ENCODE data around the gene PARD3. TPM values are rescaled to one million over a fixed set of nuclear protein-coding genes. Genes with fewer than 3 reads are reported as not detected.
A peak's percentile ranks its signal among the peaks of the same experiment; 100 is the strongest.

Gene PARD3
- total RNA-seq, 1 donor: 42.1 TPM

GRCh38 chr10:34629084-34629483 lies 186.0 kb downstream of the PARD3 start:
- TF ChIP-seq CTCF (IDR thresholded peaks at IDR 0.05; ENCODE audit: insufficient read depth, low read length): no peak
- no peak for DNase-seq (ENCODE audit: low read depth)
- no peak overlapping the region for H3K4me3 ChIP-seq (ENCODE audit: low read depth, low read length)

- peak; percentile 68 for DNase-seq (ENCODE audit: low read depth)
- no peak for TF ChIP-seq CTCF (IDR thresholded peaks at IDR 0.05; ENCODE audit: insufficient read depth, low read length)
- no peak overlapping the region for H3K4me3 ChIP-seq (ENCODE audit: low read depth, low read length)
Observed at GRCh38 chr10:34628174-34628796, 186.8 kb downstream of the PARD3 start.

- no peak for DNase-seq (ENCODE audit: low read depth)
- TF ChIP-seq CTCF (IDR thresholded peaks at IDR 0.05; ENCODE audit: insufficient read depth, low read length): no peak
Observed at GRCh38 chr10:34627741-34628140, 187.4 kb downstream of the PARD3 start.

DNA sequence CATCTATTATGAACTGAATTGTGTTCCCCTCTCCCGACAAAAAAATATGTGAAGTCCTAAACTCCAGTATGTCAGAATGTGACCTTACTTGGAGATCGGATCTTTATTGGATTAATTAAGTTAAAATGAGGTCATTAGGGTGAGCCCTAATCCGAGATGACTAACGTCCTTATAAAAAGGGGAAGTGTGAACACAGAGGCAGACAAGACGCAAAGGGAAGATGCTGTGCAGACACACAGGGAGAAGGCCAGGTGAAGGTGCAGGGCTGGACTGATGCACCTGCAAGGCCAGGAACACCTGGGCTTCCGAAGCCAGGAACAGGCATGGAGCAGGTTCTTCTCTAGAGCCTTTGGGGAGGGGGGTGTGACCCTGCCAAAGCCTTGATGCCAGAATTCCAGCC lies 187.8 kb downstream of the PARD3 start:
- H3K4me3 ChIP-seq (ENCODE audit: low read depth, low read length): no peak overlapping the region
- no peak for DNase-seq (ENCODE audit: low read depth)
- TF ChIP-seq CTCF (IDR thresholded peaks at IDR 0.05; ENCODE audit: insufficient read depth, low read length): no peak

More at GRCh38 chr10:34627741-34628140, 187.4 kb downstream of the PARD3 start:
- no peak overlapping the region for H3K4me3 ChIP-seq (ENCODE audit: low read depth, low read length)

DNA sequence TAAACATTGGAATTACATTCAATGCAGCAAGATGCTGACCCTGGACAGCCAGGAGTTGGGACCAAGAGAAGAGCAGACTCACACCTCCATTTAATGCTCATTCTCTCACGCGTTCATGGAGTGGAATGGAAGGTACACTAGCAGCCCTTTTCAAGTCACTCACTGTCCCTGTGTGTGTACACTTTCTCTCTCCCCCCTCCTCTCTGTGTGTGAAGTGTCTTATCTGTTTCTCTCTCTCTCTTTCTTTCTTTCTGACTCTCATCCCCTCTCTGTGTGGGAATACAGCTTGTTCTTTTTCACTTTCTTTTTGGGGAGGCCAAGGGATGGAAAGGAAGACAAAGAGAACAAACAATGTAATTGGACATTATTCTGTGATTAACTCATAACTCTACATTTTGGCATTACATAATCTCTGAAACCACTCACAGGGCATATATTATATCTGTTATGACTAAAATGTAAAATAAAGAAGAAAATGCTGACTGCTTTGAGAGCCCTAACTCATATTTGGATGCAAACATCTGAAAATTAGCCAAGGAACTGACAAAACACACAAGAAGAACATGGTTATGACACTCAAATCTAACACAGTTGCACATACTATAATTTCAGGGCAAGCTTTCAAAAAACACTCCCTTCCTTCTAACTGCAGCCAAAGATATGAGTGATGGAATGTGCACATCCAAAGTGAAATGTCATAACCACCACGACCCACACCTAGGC lies 188.8 kb downstream of the PARD3 start:
- no peak overlapping the region for H3K4me3 ChIP-seq (ENCODE audit: low read depth, low read length)
- TF ChIP-seq CTCF (IDR thresholded peaks at IDR 0.05; ENCODE audit: insufficient read depth, low read length): no peak
- DNase-seq (ENCODE audit: low read depth): peak; percentile 47

DNA sequence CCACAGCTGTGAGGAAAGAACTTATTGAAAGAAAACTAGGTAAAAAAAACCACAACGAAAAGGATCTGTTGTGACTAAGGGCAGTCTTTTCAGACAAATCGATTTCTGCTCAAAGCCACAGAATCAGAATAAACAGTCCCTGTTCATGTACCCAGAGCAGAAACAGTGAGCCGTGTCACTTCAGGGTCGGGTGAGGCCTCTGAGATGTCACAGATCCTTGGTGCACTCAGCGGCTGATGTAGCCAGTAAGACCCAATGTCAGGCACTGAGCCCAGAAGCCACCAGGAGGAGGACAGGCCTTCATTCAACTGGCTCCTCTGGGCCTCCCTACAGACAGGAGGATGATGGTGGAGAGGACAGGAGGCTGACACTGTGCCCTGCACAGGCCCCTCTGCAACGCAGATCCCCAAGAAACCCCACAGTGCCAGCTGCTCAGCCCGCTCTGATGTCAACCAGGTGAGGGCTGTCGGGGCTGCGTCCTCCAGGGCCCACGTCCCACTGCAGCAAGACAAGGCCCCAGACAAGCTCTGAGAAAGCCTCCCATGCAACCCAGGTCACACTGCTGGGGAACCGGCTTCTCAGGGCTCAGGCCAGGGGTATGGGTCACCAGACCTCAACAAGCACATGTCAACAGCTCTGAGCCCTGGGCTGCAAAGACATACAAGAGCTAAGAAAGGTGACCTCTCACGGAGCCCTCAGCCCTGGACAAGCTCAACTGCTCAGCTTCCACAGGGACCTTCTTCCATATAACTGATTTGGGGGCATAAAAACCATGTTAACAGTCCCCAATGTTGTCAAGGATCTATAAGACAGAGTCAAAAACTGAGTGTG lies 190.6 kb downstream of the PARD3 start:
- TF ChIP-seq CTCF (IDR thresholded peaks at IDR 0.05; ENCODE audit: insufficient read depth, low read length): no peak
- no peak for DNase-seq (ENCODE audit: low read depth)

More for the DNA sequence above, 190.6 kb downstream of the PARD3 start:
- H3K4me3 ChIP-seq (ENCODE audit: low read depth, low read length): no peak overlapping the region
